Activated CD4-positive, alpha-beta T cell treated with anti-CD3 and anti-CD28 coated beads for 36 hours (primary cell): ENCODE data around the gene TOP3A. TPM values are rescaled to one million over a fixed set of nuclear protein-coding genes. Genes with fewer than 3 reads are reported as not detected.

Experiments used
- ATAC-seq: fragments of 200-7000 bp; cut with Tn5 transposase; one replicate; pipeline ENCODE4 v1.10.0; 2021; ENCODE audit warnings: mild to moderate bottlenecking, moderate library complexity
- CTCF ChIA-PET: fragments of 350-600 bp; sonication (Branson Sonifier 250); formaldehyde crosslinking; loops from one replicate; lab custom pipeline; 2021; ENCODE audit warnings: antibody characterized with exemption; lab: Charles Lee
- POLR2A ChIA-PET: fragments of 350-600 bp; sonication (Branson Sonifier 250); formaldehyde crosslinking; loops from one replicate; lab custom pipeline; 2021; ENCODE audit warnings: antibody characterized with exemption, inconsistent platforms; lab: Charles Lee
- DNase-seq: peaks from one replicate; pipeline ENCODE4 v3.0.0-alpha.2; 2020
- H3K27ac Mint-ChIP-seq: one replicate; pipeline ENCODE4 v1.8.0; 2021; ENCODE audit warnings: mixed read lengths
- H3K27me3 Mint-ChIP-seq: one replicate; pipeline ENCODE4 v1.8.0; 2021; ENCODE audit warnings: mixed read lengths
- H3K36me3 Mint-ChIP-seq: one replicate; pipeline ENCODE4 v1.8.0; 2021; ENCODE audit warnings: low read depth, mixed read lengths
- H3K4me1 Mint-ChIP-seq: one replicate; pipeline ENCODE4 v1.8.0; 2021; ENCODE audit warnings: mixed read lengths
- H3K4me3 Mint-ChIP-seq: one replicate; pipeline ENCODE4 v1.8.0; 2021; ENCODE audit warnings: mild to moderate bottlenecking, moderate library complexity, mixed read lengths
- H3K9me3 Mint-ChIP-seq: one replicate; pipeline ENCODE4 v1.8.0; 2021; ENCODE audit warnings: low read depth, mixed read lengths
- intact Hi-C, 2 experiments: fragments of 100-400 bp; cut with DNase I in 1 of 2; cut with micrococcal nuclease in 1 of 2; formaldehyde crosslinking; loops; one replicate each; pipeline versions ENCODE4 v1.14.2 to v1.15.1; 2022 to 2024; cut with DNase I, micrococcal nuclease
- microRNA-seq: library from miRNA; unstranded; fragments of <30 nt; microRNA quantifications from one replicate; pipeline ENCODE4 v1.2.0, GENCODE V29; 2021; ENCODE audit warnings: borderline replicate concordance
- total RNA-seq, 2 experiments: library from RNA; stranded (reverse); gene quantifications; one replicate each; pipeline ENCODE4 v1.2.3, GENCODE V29; 2021

TOP3A gene
- total RNA-seq, 2 experiments from 2014 or later: 44.1 to 57.9 TPM

GRCh38 chr17:18226284-18226945 is 88.4 kb downstream of the TOP3A start:
- no peaks in the 10 kb centered on the region for H3K27me3 Mint-ChIP-seq
- DNase-seq (peak; percentile 25), ATAC-seq (no peak)
- intact Hi-C loops: loop anchor here in 1 of 2 experiments (5.0 kb wide), 1 partner anchor 44 kb away; the partner anchor contains the start of gene ALKBH5
- H3K4me1 Mint-ChIP-seq: peaks cover 18% of the 10 kb centered on the region
- peak overlapping the region; percentile 82 for H3K4me3 Mint-ChIP-seq
- POLR2A ChIA-PET: no interaction called here
- peak overlapping the region; percentile 71 for H3K27ac Mint-ChIP-seq
- no peaks in the 10 kb centered on the region for H3K36me3 Mint-ChIP-seq
- CTCF ChIA-PET: interaction anchor here (0.6 kb wide), 1 partner anchor 42 kb away, joined by 6 read pairs; no protein-coding TSS in a partner anchor
- H3K9me3 Mint-ChIP-seq: no peaks in the 10 kb centered on the region

GRCh38 chr17:18225642-18226283 is 89.0 kb downstream of the TOP3A start:
- Mint-ChIP-seq H3K27ac (peak overlapping the region; percentile 71), H3K9me3 (no peaks in the 10 kb centered on the region), H3K27me3 (no peaks in the 10 kb centered on the region), H3K36me3 (no peaks in the 10 kb centered on the region), H3K4me3 (peak overlapping the region; percentile 82), H3K4me1 (peaks cover 18% of the 10 kb centered on the region)
- DNase-seq (no peak), ATAC-seq (peak; percentile 21)
- POLR2A ChIA-PET: no interaction called here
- intact Hi-C loops: loop anchor here (1.0 to 5.0 kb wide), 8 partner anchors 33 to 253 kb away; partner anchors contain the start of genes ALKBH5 (in 2 of the 2), SMCR8 (in 2 of the 2), ATPAF2 (in 1 of the 2) and DRC3 (in 1 of the 2)
- CTCF ChIA-PET: interaction anchor here (0.6 to 1.0 kb wide), 2 partner anchors 43 to 193 kb away, joined by 5 to 6 read pairs; no protein-coding TSS in a partner anchor

GRCh38 chr17:18225121-18225641 is 89.6 kb downstream of the TOP3A start, which contains the start of gene LLGL1:
LLGL1 (plus strand) TSS chr17:18225635; CDS start chr17:18225683, 48 bp downstream.
- ChIA-PET POLR2A (no interaction called here), CTCF (interaction anchor here (0.8 to 1.0 kb wide), 2 partner anchors 83 to 192 kb away, joined by 3 to 5 read pairs; no protein-coding TSS in a partner anchor)
- peak within 1 kb of the TSS; percentile 71 for H3K27ac Mint-ChIP-seq
- no peaks in the 10 kb centered on the region for H3K36me3 Mint-ChIP-seq
- intact Hi-C loops: loop anchor here (1.0 to 5.0 kb wide), 8 partner anchors 33 to 253 kb away; partner anchors contain the start of genes ALKBH5 (in 2 of the 2), SMCR8 (in 2 of the 2), ATPAF2 (in 1 of the 2) and DRC3 (in 1 of the 2)
- peak within 1 kb of the TSS; percentile 82 for H3K4me3 Mint-ChIP-seq
- ATAC-seq: peak; percentile 98
- no peaks in the 10 kb centered on the region for H3K9me3 Mint-ChIP-seq
- H3K27me3 Mint-ChIP-seq: no peaks in the 10 kb centered on the region
- peak; percentile 99 for DNase-seq
- H3K4me1 Mint-ChIP-seq: peaks cover 18% of the 10 kb centered on the region

- CTCF ChIA-PET: interaction anchor here (0.8 to 1.2 kb wide), 3 partner anchors 82 to 191 kb away, joined by 3 to 5 read pairs (median 4); no protein-coding TSS in a partner anchor
- no peak for DNase-seq
- Mint-ChIP-seq H3K27me3 (no peaks in the 10 kb centered on the region), H3K4me1 (peaks cover 18% of the 10 kb centered on the region), H3K27ac (peak overlapping the region; percentile 55), H3K9me3 (no peaks in the 10 kb centered on the region), H3K4me3 (peak overlapping the region; percentile 56), H3K36me3 (no peaks in the 10 kb centered on the region)
- POLR2A ChIA-PET: no interaction called here
- intact Hi-C loops: loop anchor here (1.0 to 5.0 kb wide), 8 partner anchors 34 to 252 kb away; partner anchors contain the start of genes ALKBH5 (in 2 of the 2), SMCR8 (in 2 of the 2), ATPAF2 (in 1 of the 2) and DRC3 (in 1 of the 2)
- ATAC-seq: no peak
These were observed 90.2 kb downstream of the TOP3A start for GRCh38 chr17:18224387-18225120.

- Mint-ChIP-seq H3K4me3 (no peak overlapping the region), H3K4me1 (peaks cover 18% of the 10 kb centered on the region), H3K27ac (no peak overlapping the region), H3K27me3 (no peaks in the 10 kb centered on the region), H3K36me3 (no peaks in the 10 kb centered on the region), H3K9me3 (no peaks in the 10 kb centered on the region)
- POLR2A ChIA-PET: no interaction called here
- DNase-seq (no peak), ATAC-seq (no peak)
- CTCF ChIA-PET: interaction anchor here (0.8 to 1.2 kb wide), 2 partner anchors 82 to 130 kb away, joined by 3 to 4 read pairs; no protein-coding TSS in a partner anchor
- intact Hi-C loops: no loop called here
These were observed 90.8 kb downstream of the TOP3A start for GRCh38 chr17:18224053-18224386.

Small RNA genes within 50 kb of the gene (microRNA-seq; reads per million reads assigned to microRNA genes)
- not detected for gene MIR6778

Other genes starting within 250 kb of the TOP3A start
- 10 to 100 TPM; 42.5 to 45.6 TPM for gene DRG2, start 227.0 kb downstream of the TOP3A start, total RNA-seq
- gene MYO15A, start 206.2 kb downstream of the TOP3A start, total RNA-seq: 1 to 10 TPM; 1.1 to 1.5 TPM
- 100 to 1,000 TPM; 163 to 168 TPM for gene ALKBH5, start 131.2 kb downstream of the TOP3A start, total RNA-seq
- gene LLGL1, start 89.4 kb downstream of the TOP3A start, total RNA-seq: 10 to 100 TPM; 17.5 to 18.4 TPM
- 100 to 1,000 TPM; 282 to 364 TPM for gene FLII, start 56.3 kb downstream of the TOP3A start, total RNA-seq
- gene MIEF2, start 54.3 kb downstream of the TOP3A start, total RNA-seq: 1 to 10 TPM; 3.3 to 5.2 TPM
- gene SMCR8, start 299 bp upstream of the TOP3A start, total RNA-seq: 10 to 100 TPM; 13.2 to 14.5 TPM
- 10 to 100 TPM; 58.7 to 61.0 TPM for gene SHMT1, start 48.6 kb upstream of the TOP3A start, total RNA-seq
- gene EVPLL, start 62.8 kb upstream of the TOP3A start, total RNA-seq: under 1 TPM in 1 of 2 experiments, not detected in 1; 0.37 TPM
- not detected for gene LGALS9C, start 161.8 kb upstream of the TOP3A start, total RNA-seq